A673 (cell line): ENCODE measurements around the gene LIMS2. TPM values are rescaled to one million over a fixed set of nuclear protein-coding genes. Genes with fewer than 3 reads are reported as not detected.

Experiments used
- BruUV-seq: library from RNA; stranded (reverse); fragments of 400-500 nt; replicated peaks from 2 replicates; lab custom pipeline; 2021; lab: Mats Ljungman, UMichigan
- CTCF ChIA-PET: fragments of 300-600 bp; sonication (Branson Sonifier 250); formaldehyde crosslinking; loops from one replicate; lab custom pipeline; 2022; ENCODE audit warnings: antibody characterized with exemption; lab: Charles Lee
- POLR2A ChIA-PET: fragments of 300-600 bp; sonication (Branson Sonifier 250); formaldehyde crosslinking; loops from one replicate; lab custom pipeline; 2022; ENCODE audit warnings: antibody characterized with exemption; ENCODE audit not compliant: low non-redundant PET; lab: Charles Lee
- DNase-seq: peaks from one replicate; pipeline ENCODE4 v3.0.0-alpha.2; 2015; ENCODE audit warnings: low spot score
- H3K27ac ChIP-seq: fragments of 200-600 bp; sonication (generic); 2 replicates; pipeline ENCODE4 v1.5.1; 2016; ENCODE audit warnings: mixed run types, low read depth, mild to moderate bottlenecking, mixed read lengths, antibody characterized with exemption, low read length; ENCODE audit not compliant: poor library complexity, severe bottlenecking
- H3K27me3 ChIP-seq: fragments of 200-600 bp; sonication (generic); replicated peaks from 2 replicates; pipeline ENCODE4 v1.6.1; 2017; ENCODE audit warnings: mixed run types, low read depth, mild to moderate bottlenecking, mixed read lengths, antibody characterized with exemption, low read length; ENCODE audit not compliant: insufficient read depth, poor library complexity
- H3K36me3 ChIP-seq: fragments of 200-600 bp; sonication (generic); 2 replicates; pipeline ENCODE4 v1.6.1; 2016; ENCODE audit warnings: mixed run types, mild to moderate bottlenecking, mixed read lengths, antibody characterized with exemption, low read length; ENCODE audit not compliant: insufficient read depth, poor library complexity, severe bottlenecking
- H3K4me1 ChIP-seq: fragments of 200-600 bp; sonication (generic); 2 replicates; pipeline ENCODE4 v1.6.1; 2017; ENCODE audit warnings: mixed run types, mild to moderate bottlenecking, mixed read lengths, antibody characterized with exemption, low read length; ENCODE audit not compliant: insufficient read depth, poor library complexity, severe bottlenecking
- H3K4me3 ChIP-seq: fragments of 200-600 bp; sonication (generic); 2 replicates; pipeline ENCODE4 v1.5.1; 2016; ENCODE audit warnings: low read depth, mixed run types, mild to moderate bottlenecking, mixed read lengths, low read length; ENCODE audit not compliant: poor library complexity, severe bottlenecking
- H3K9me3 ChIP-seq: fragments of 200-600 bp; sonication (generic); 2 replicates; pipeline ENCODE4 v1.6.1; 2016; ENCODE audit warnings: mixed run types, low read depth, mild to moderate bottlenecking, mixed read lengths, antibody characterized with exemption, low read length; ENCODE audit not compliant: poor library complexity, severe bottlenecking
- EZH2 ChIP-seq: fragments of 200-600 bp; sonication (generic); IDR thresholded peaks from 2 replicates; pipeline ENCODE4 v1.6.1; 2017; ENCODE audit warnings: borderline replicate concordance, low read depth, mild to moderate bottlenecking, mixed read lengths, antibody characterized with exemption, low read length; ENCODE audit not compliant: poor library complexity, severe bottlenecking
- intact Hi-C: fragments of 100-400 bp; cut with micrococcal nuclease; formaldehyde crosslinking; loops from one replicate; pipeline ENCODE4 v1.10.0; 2022; ENCODE audit not compliant: unreplicated experiment
- total RNA-seq: library from RNA; stranded (reverse); gene quantifications from 2 replicates; pipeline ENCODE4 v1.2.3, GENCODE V29; 2021
- TF ChIP-seq, protein P1 (sequence below): fragments of 300-800, 200-600 bp; sonication (generic); conservative IDR thresholded peaks from 2 replicates; pipeline ENCODE4 v1.5.1; 2017; ENCODE audit warnings: low read depth, mild to moderate bottlenecking, antibody characterized with exemption, low read length, moderate library complexity, mixed read lengths

Gene LIMS2
- total RNA-seq, 1 experiment from 2014 or later, result 1.2 TPM

DNA sequence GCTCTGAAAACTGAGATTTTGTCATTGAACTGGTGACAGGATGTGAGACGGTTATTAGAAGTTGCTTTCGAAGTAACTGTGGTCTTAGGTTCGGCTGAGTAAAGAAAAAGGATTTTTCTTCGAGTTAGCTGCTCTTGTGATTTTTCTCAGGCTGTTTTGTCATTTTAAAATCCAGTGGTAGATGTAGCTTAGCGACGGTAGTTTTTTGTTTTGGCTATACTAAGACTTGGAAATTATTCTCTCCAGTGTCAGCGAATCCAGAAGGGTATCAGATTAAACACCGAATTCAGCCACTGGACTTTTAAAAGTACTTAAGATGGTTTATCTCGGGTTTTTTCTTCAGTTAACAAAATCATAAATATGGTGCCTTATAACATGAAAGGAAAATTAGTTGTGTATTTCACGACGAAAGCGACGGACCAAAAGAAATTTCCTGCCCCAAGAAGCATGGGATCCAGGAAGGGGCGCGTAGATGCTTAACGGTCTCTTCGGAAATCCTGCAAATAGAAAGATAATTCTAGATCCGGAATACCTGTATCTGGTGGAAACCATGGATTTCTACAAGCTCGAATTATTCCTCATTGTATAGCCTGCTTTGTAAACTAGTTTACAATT is 27.2 kb upstream of the LIMS2 start:
- intact Hi-C loops, result loop anchor here (5.0 kb wide), 1 partner anchor 110 kb away; the partner anchor contains the start of gene WDR33
- H3K27ac ChIP-seq, result peak overlapping the region; percentile 96
- H3K4me1 ChIP-seq, result peaks cover 24% of the 10 kb centered on the region
- BruUV-seq, result TSS peak; percentile 81
- no peaks in the 10 kb centered on the region for H3K27me3 ChIP-seq
- no peaks in the 10 kb centered on the region for H3K9me3 ChIP-seq
- peak overlapping the region; percentile 66 for H3K4me3 ChIP-seq
- peaks cover 25% of the 10 kb centered on the region for H3K36me3 ChIP-seq
- POLR2A ChIA-PET, result interaction anchor here (0.6 kb wide), 1 partner anchor 111 kb away, joined by 3 read pairs; no protein-coding TSS in a partner anchor
- no peak for TF ChIP-seq EZH2
- TF ChIP-seq, protein P1, sequence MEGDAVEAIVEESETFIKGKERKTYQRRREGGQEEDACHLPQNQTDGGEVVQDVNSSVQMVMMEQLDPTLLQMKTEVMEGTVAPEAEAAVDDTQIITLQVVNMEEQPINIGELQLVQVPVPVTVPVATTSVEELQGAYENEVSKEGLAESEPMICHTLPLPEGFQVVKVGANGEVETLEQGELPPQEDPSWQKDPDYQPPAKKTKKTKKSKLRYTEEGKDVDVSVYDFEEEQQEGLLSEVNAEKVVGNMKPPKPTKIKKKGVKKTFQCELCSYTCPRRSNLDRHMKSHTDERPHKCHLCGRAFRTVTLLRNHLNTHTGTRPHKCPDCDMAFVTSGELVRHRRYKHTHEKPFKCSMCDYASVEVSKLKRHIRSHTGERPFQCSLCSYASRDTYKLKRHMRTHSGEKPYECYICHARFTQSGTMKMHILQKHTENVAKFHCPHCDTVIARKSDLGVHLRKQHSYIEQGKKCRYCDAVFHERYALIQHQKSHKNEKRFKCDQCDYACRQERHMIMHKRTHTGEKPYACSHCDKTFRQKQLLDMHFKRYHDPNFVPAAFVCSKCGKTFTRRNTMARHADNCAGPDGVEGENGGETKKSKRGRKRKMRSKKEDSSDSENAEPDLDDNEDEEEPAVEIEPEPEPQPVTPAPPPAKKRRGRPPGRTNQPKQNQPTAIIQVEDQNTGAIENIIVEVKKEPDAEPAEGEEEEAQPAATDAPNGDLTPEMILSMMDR, result 0 out of 2 replicates have a peak, but pooled peaks have one; percentile 4
- no peak for DNase-seq
- CTCF ChIA-PET, result no interaction called here

DNA sequence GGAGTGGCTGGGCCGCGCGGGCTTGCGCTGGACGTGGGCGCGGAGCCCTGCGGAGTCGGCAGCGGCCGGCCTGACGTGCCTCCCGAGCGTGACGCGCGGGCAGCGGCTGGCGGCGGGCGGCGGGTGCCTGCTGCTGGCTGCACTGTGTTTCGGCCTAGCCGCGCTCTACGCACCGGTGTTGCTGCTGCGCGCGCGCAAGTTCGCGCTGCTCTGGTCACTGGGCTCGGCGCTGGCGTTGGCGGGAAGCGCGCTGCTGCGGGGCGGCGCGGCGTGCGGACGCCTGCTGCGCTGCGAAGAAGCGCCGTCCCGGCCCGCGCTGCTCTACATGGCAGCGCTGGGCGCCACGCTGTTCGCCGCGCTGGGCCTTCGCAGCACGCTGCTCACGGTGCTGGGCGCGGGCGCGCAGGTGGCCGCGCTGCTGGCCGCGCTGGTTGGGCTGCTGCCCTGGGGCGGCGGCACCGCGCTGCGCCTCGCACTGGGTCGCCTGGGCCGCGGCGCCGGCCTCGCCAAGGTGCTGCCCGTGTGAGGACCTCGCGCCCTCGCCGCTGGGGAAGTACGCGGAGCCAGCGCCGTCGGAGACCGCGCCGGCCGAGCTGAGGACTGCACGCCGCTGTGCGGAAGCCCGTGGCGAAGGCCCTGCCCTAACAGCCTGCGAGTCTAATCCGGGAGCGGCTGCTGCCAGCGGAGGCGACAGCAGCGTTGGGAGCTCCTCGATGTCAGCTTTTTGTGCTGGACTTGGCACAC is 26.5 kb upstream of the LIMS2 start:
- Histone ChIP-seq H3K36me3 (peaks cover 22% of the 10 kb centered on the region), H3K27ac (peak overlapping the region; percentile 96), H3K4me1 (peaks cover 24% of the 10 kb centered on the region), H3K27me3 (no peaks in the 10 kb centered on the region), H3K4me3 (peak overlapping the region; percentile 66), H3K9me3 (no peaks in the 10 kb centered on the region)
- TF ChIP-seq, protein P1, result peak; percentile 18; the same call in 1 of the 2 replicates
- TF ChIP-seq EZH2, result no peak
- peak; percentile 88 for DNase-seq
- POLR2A ChIA-PET, result interaction anchor here (0.6 kb wide), 1 partner anchor 112 kb away, joined by 3 read pairs; no protein-coding TSS in a partner anchor
- intact Hi-C loops, result loop anchor here (5.0 kb wide), 1 partner anchor 110 kb away; the partner anchor contains the start of gene WDR33
- CTCF ChIA-PET, result no interaction called here
- no TSS peak for BruUV-seq

DNA sequence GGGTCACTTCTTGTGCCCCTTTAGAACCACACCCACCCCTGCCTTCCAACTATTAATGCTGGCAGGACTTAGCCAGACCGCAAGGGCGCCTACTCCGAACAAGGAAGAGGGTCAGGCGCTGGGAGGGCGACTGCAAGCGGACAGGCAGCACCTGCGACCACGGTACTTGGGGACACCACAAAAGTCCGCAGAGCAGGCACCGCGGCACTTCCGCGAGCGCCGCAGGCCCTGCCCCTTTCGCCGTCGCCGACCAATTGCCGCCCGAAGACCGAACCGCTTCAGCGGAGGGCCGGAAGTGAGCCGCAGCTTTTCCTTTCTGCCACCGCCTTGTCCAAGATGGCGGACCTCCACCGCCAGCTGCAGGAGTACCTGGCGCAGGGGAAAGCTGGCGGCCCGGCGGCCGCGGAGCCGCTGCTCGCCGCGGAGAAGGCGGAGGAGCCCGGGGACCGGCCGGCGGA is 25.9 kb upstream of the LIMS2 start, which contains the start of gene SFT2D3:
TSS of gene SFT2D3 (plus strand) at position 305 of the 458 bp plus-strand sequence. CDS start at position 337, 32 bp downstream.
- TF ChIP-seq EZH2, result no peak
- TF ChIP-seq, protein P1, result no peak
- no peaks in the 10 kb centered on the region for H3K27me3 ChIP-seq
- peaks cover 24% of the 10 kb centered on the region for H3K4me1 ChIP-seq
- H3K4me3 ChIP-seq, result peak within 1 kb of the TSS; percentile 66
- H3K27ac ChIP-seq, result peak within 1 kb of the TSS; percentile 96
- BruUV-seq, result no TSS peak
- ChIA-PET POLR2A (no interaction called here), CTCF (no interaction called here)
- intact Hi-C loops, result loop anchor here (5.0 kb wide), 1 partner anchor 111 kb away; the partner anchor contains the start of gene WDR33
- H3K36me3 ChIP-seq, result peaks cover 16% of the 10 kb centered on the region
- no peaks in the 10 kb centered on the region for H3K9me3 ChIP-seq
- peak; percentile 94 for DNase-seq
